GM19193 (cell line): Measurements from ENCODE around the gene SLC4A2.
A peak's percentile ranks its signal among the peaks of the same experiment; 100 is the strongest.

ENCODE experiments used
- POLR2A ChIP-seq: IDR thresholded peaks from 4 replicates; pipeline ENCODE4 v1.6.1; 2011; ENCODE audit not compliant: insufficient read depth, insufficient read length; ENCODE audit errors: extremely low read depth

Gene SLC4A2

GRCh38 chr7:151051108-151051507 lies 8.3 kb upstream of the SLC4A2 start:
- TF ChIP-seq POLR2A: no peak

GRCh38 chr7:151053096-151053495 lies 6.3 kb upstream of the SLC4A2 start:
- TF ChIP-seq POLR2A: no peak

GRCh38 chr7:151053751-151054150 lies 5.6 kb upstream of the SLC4A2 start:
- TF ChIP-seq POLR2A: no peak

GRCh38 chr7:151056283-151056665 lies 3.1 kb upstream of the SLC4A2 start:
- TF ChIP-seq POLR2A: no peak

- no peak for TF ChIP-seq POLR2A
Observed at GRCh38 chr7:151056666-151057505, 2.5 kb upstream of the SLC4A2 start.

- TF ChIP-seq POLR2A: no peak
Observed at GRCh38 chr7:151057506-151057988, 1.8 kb upstream of the SLC4A2 start, which contains the start of gene CDK5. TSS of gene CDK5 (minus strand) at chr7:151057897. CDS start at chr7:151057848, 49 bp downstream.

GRCh38 chr7:151057989-151058780 lies 1.2 kb upstream of the SLC4A2 start:
- peak; percentile 60 for TF ChIP-seq POLR2A

GRCh38 chr7:151058781-151059366 lies 515 bp upstream of the SLC4A2 start:
- TF ChIP-seq POLR2A: no peak

- no peak for TF ChIP-seq POLR2A
Observed at GRCh38 chr7:151060113-151060415, 675 bp downstream of the SLC4A2 start.

GRCh38 chr7:151060416-151061212 lies 1.2 kb downstream of the SLC4A2 start:
- no peak for TF ChIP-seq POLR2A

GRCh38 chr7:151061213-151062110 lies 2.1 kb downstream of the SLC4A2 start:
- TF ChIP-seq POLR2A: no peak

- TF ChIP-seq POLR2A: no peak
Observed at GRCh38 chr7:151062111-151062398, 2.7 kb downstream of the SLC4A2 start.

- no peak for TF ChIP-seq POLR2A
Observed at GRCh38 chr7:151062399-151063211, 3.2 kb downstream of the SLC4A2 start.

GRCh38 chr7:151063212-151063561 lies 3.8 kb downstream of the SLC4A2 start:
- no peak for TF ChIP-seq POLR2A

- TF ChIP-seq POLR2A: no peak
Observed at GRCh38 chr7:151064454-151064853, 5.1 kb downstream of the SLC4A2 start.
